Astrocyte (in vitro differentiated cells and primary cell): ENCODE data around the gene MYZAP.

Experiments used
- CTCF ChIP-seq: IDR thresholded peaks from 2 replicates; pipeline ENCODE4 v1.5.1; 2011; ENCODE audit warnings: low read depth, mild to moderate bottlenecking, inconsistent platforms, low read length, moderate library complexity; ENCODE audit not compliant: insufficient read depth
- EZH2 ChIP-seq: IDR thresholded peaks from 2 replicates; pipeline ENCODE4 v1.6.1; 2012; ENCODE audit warnings: mild to moderate bottlenecking, low read length, inconsistent platforms; ENCODE audit not compliant: insufficient read depth

- TF ChIP-seq CTCF (no peak), EZH2 (no peak)
Measured at GRCh38 chr15:57703387-57703786, 111.7 kb downstream of the MYZAP start.
